ENCODE data around the gene GUCY2F.
A peak's percentile ranks its signal among the peaks of the same experiment; 100 is the strongest.

DNA sequence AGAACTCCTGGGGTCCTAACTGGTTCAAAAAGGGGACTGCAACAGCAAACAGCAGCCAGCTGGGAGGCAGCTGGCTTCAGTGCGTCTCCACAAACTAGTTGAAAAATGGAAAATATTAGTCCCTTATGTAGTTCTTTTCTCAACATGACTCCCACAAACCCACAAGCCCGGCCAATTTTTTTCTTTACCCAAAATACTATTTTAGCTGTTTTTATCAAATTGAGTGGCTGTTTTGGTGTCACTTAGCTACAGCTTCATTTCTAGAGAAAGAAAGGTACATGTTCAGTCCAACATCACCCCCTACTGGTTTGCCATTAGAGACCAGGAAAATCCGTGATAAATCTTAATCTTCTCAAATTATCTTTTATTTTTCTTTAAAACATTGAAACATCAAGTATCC, 97.2 kb downstream of the GUCY2F start:
- no peak for TF ChIP-seq POLR2AphosphoS5 (IDR thresholded peaks at IDR 0.05; ENCODE audit: insufficient read depth, low read depth, low read length)
- TF ChIP-seq, protein P1, sequence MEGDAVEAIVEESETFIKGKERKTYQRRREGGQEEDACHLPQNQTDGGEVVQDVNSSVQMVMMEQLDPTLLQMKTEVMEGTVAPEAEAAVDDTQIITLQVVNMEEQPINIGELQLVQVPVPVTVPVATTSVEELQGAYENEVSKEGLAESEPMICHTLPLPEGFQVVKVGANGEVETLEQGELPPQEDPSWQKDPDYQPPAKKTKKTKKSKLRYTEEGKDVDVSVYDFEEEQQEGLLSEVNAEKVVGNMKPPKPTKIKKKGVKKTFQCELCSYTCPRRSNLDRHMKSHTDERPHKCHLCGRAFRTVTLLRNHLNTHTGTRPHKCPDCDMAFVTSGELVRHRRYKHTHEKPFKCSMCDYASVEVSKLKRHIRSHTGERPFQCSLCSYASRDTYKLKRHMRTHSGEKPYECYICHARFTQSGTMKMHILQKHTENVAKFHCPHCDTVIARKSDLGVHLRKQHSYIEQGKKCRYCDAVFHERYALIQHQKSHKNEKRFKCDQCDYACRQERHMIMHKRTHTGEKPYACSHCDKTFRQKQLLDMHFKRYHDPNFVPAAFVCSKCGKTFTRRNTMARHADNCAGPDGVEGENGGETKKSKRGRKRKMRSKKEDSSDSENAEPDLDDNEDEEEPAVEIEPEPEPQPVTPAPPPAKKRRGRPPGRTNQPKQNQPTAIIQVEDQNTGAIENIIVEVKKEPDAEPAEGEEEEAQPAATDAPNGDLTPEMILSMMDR (IDR thresholded peaks at IDR 0.05; ENCODE audit: extremely low read depth in 1 of 2, insufficient read depth in 1 of 2, low read depth in 1 of 2, low read length in 2 of 2), result peak; percentile 10 to 29
- no peak for TF ChIP-seq EZH2 (IDR thresholded peaks at IDR 0.05; ENCODE audit: borderline replicate concordance, low read depth, low read length, severe bottlenecking)
- TF ChIP-seq POLR2A (IDR thresholded peaks at IDR 0.05; ENCODE audit: low read depth, low read length), result no peak
- no peak for TF ChIP-seq JUN (IDR thresholded peaks at IDR 0.05; ENCODE audit: borderline replicate concordance, insufficient read depth, insufficient read length, low read depth)
- TF ChIP-seq, protein P2, sequence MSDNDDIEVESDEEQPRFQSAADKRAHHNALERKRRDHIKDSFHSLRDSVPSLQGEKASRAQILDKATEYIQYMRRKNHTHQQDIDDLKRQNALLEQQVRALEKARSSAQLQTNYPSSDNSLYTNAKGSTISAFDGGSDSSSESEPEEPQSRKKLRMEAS (IDR thresholded peaks at IDR 0.05; ENCODE audit: insufficient read depth, insufficient read length), result no peak

Measured in endothelial cell of umbilical vein (primary cell).